IMR-90 (cell line): ENCODE data around the gene CALD1. TPM values are rescaled to one million over a fixed set of nuclear protein-coding genes. Genes with fewer than 3 reads are reported as not detected.

Source experiments
- ATAC-seq: fragments of 200-7000 bp; cut with Tn5 transposase; 2 replicates; pipeline ENCODE4 v1.9.1; 2020; ENCODE audit warnings: low read depth, mild to moderate bottlenecking, moderate library complexity
- BruUV-seq: library from RNA; stranded (reverse); fragments of 400-500 nt; replicated peaks from 2 replicates; lab custom pipeline; 2021; lab: Mats Ljungman, UMichigan
- CTCF ChIA-PET: fragments of 300-600 bp; formaldehyde crosslinking; extraction: SDS; loops from one replicate; lab custom pipeline; 2021; ENCODE audit warnings: antibody characterized with exemption; lab: Yijun Ruan, JAX
- POLR2A ChIA-PET: fragments of 300-600 bp; sonication (Branson Sonifier 250); formaldehyde crosslinking; loops from one replicate; lab custom pipeline; 2022; ENCODE audit warnings: antibody characterized with exemption; ENCODE audit not compliant: unreplicated experiment; lab: Charles Lee
- DNase-seq: peaks from one replicate; pipeline ENCODE4 v3.0.0; 2013
- H2AFZ ChIP-seq: replicated peaks from 2 replicates; pipeline ENCODE3; 2013; ENCODE audit warnings: low read length, mild to moderate bottlenecking; ENCODE audit not compliant: poor library complexity
- H2AK5ac ChIP-seq: 2 replicates; pipeline ENCODE4 v1.6.1; 2013; ENCODE audit warnings: low read depth, low read length, inconsistent platforms
- H2AK9ac ChIP-seq: replicated peaks from 2 replicates; pipeline ENCODE3; 2013; ENCODE audit warnings: mild to moderate bottlenecking, low read depth, low read length, moderate library complexity; ENCODE audit not compliant: poor library complexity
- H2BK120ac ChIP-seq: 2 replicates; pipeline ENCODE4 v1.6.1; 2013; ENCODE audit warnings: low read depth, low read length, inconsistent platforms
- H2BK15ac ChIP-seq: 3 replicates; pipeline ENCODE4 v1.6.1; 2013; ENCODE audit warnings: low read depth, low read length, inconsistent platforms
- H2BK20ac ChIP-seq: 2 replicates; pipeline ENCODE4 v1.6.1; 2013; ENCODE audit warnings: low read depth, mild to moderate bottlenecking, inconsistent platforms, low read length, moderate library complexity
- H2BK5ac ChIP-seq: 2 replicates; pipeline ENCODE4 v1.6.1; 2013; ENCODE audit warnings: mild to moderate bottlenecking, low read depth, low read length, inconsistent platforms; ENCODE audit not compliant: poor library complexity, severe bottlenecking
- H3K14ac ChIP-seq: replicated peaks from 2 replicates; pipeline ENCODE4 v1.6.1; 2013; ENCODE audit warnings: low read depth, low read length, inconsistent platforms
- H3K18ac ChIP-seq: 2 replicates; pipeline ENCODE4 v1.6.1; 2013; ENCODE audit warnings: low read depth, low read length, control low read depth
- H3K23ac ChIP-seq: 2 replicates; pipeline ENCODE4 v1.6.1; 2013; ENCODE audit warnings: low read depth, low read length, inconsistent platforms
- H3K27ac ChIP-seq: 2 replicates; pipeline ENCODE4 v1.5.1; 2013; ENCODE audit warnings: mild to moderate bottlenecking, control low read depth, low read length; ENCODE audit not compliant: insufficient read depth
- H3K27me3 ChIP-seq: 2 replicates; pipeline ENCODE4 v1.6.1; 2013; ENCODE audit warnings: low read length; ENCODE audit not compliant: control insufficient read depth, insufficient read depth
- H3K36me3 ChIP-seq: 2 replicates; pipeline ENCODE4 v1.6.1; 2013; ENCODE audit warnings: low read length, mixed read lengths; ENCODE audit not compliant: control insufficient read depth, insufficient read depth
- H3K4ac ChIP-seq: 2 replicates; pipeline ENCODE4 v1.6.1; 2013; ENCODE audit warnings: low read depth, low read length, inconsistent platforms
- H3K4me1 ChIP-seq: 2 replicates; pipeline ENCODE4 v1.6.1; 2013; ENCODE audit warnings: low read length, mixed read lengths; ENCODE audit not compliant: control insufficient read depth, insufficient read depth
- H3K4me2 ChIP-seq: 2 replicates; pipeline ENCODE4 v1.6.1; 2013; ENCODE audit warnings: low read depth, mild to moderate bottlenecking, control low read depth, low read length, moderate library complexity
- H3K4me3 ChIP-seq: 2 replicates; pipeline ENCODE4 v1.5.1; 2013; ENCODE audit warnings: low read depth, mild to moderate bottlenecking, control low read depth, low read length, moderate library complexity; ENCODE audit not compliant: insufficient read depth
- H3K56ac ChIP-seq: 2 replicates; pipeline ENCODE4 v1.6.1; 2013; ENCODE audit warnings: low read length, inconsistent platforms; ENCODE audit not compliant: insufficient read depth; ENCODE audit errors: extremely low read depth
- H3K79me1 ChIP-seq, 2 experiments: 2 replicates each; pipeline ENCODE4 v1.6.1; 2013; ENCODE audit warnings: low read length in 2 of 2, inconsistent platforms in 1 of 2, low read depth in 1 of 2
- H3K9ac ChIP-seq: 2 replicates; pipeline ENCODE4 v1.6.1; 2013; ENCODE audit warnings: low read depth, low read length, control low read depth
- H3K9me1 ChIP-seq: 2 replicates; pipeline ENCODE4 v1.6.1; 2013; ENCODE audit warnings: low read length, inconsistent platforms; ENCODE audit not compliant: insufficient read depth
- H3K9me3 ChIP-seq: 2 replicates; pipeline ENCODE4 v1.6.1; 2013; ENCODE audit warnings: low read length; ENCODE audit not compliant: control insufficient read depth, insufficient read depth
- H4K20me1 ChIP-seq: 2 replicates; pipeline ENCODE4 v1.6.1; 2013; ENCODE audit warnings: low read length, inconsistent platforms; ENCODE audit not compliant: insufficient read depth
- H4K5ac ChIP-seq: 2 replicates; pipeline ENCODE4 v1.6.1; 2013; ENCODE audit warnings: mild to moderate bottlenecking, low read depth, low read length, control low read depth
- H4K8ac ChIP-seq, 2 experiments: 2 replicates each; pipeline ENCODE4 v1.6.1; 2013; ENCODE audit warnings: low read depth in 2 of 2, low read length in 2 of 2, control low read depth in 1 of 2, inconsistent platforms in 1 of 2
- H4K91ac ChIP-seq: 2 replicates; pipeline ENCODE4 v1.6.1; 2013; ENCODE audit warnings: low read depth, low read length, inconsistent platforms; ENCODE audit not compliant: insufficient read depth
- CEBPB ChIP-seq: IDR thresholded peaks from 2 replicates; pipeline ENCODE4 v1.6.1; 2012; ENCODE audit warnings: low read depth, low read length, improper control_type of control experiment
- ELK1 ChIP-seq: fragments of 150-350 bp; IDR thresholded peaks from 2 replicates; pipeline ENCODE4 v1.6.1; 2016; ENCODE audit warnings: low read depth, mild to moderate bottlenecking, low read length, moderate library complexity, borderline replicate concordance
- WGBS, 2 experiments: methylation state at CpG; one replicate each; pipeline versions ENCODE4 v1.1.5 to v1.1.7; 2013; ENCODE audit warnings: missing lambda C conversion rate in 2 of 2; ENCODE audit not compliant: insufficient read length in 1 of 2; ENCODE audit errors: extremely low coverage in 2 of 2; 5-methylcytosine and 5-hydroxymethylcytosine counted together
- dilution Hi-C: fragments of 300-500 bp; cut with HindIII; formaldehyde crosslinking; loops from one replicate; pipeline ENCODE4 v1.14.3; 2018; ENCODE audit warnings: low sequenced_read_pairs; ENCODE audit not compliant: unreplicated experiment
- in situ Hi-C: fragments of 300-500 bp; cut with MboI; formaldehyde crosslinking; loops from 3 replicates; pipeline ENCODE4 v1.14.3; 2019; ENCODE audit warnings: low sequenced_read_pairs, inconsistent platforms, mixed read lengths
- intact Hi-C: fragments of 100-400 bp; cut with micrococcal nuclease; formaldehyde crosslinking; loops from 2 replicates; pipeline ENCODE4 v1.10.0; 2022
- polyA plus RNA-seq, 3 experiments: library from polyadenylated mRNA; depleted of rRNA; stranded (reverse); fragments of >200 nt; gene quantifications; 2 replicates each; pipeline ENCODE4 v1.2.3, GENCODE V29; 2012; ENCODE audit warnings: low replicate concordance in 1 of 3
- total RNA-seq: library from RNA; depleted of rRNA; stranded (reverse); fragments of >200 nt; gene quantifications from 2 replicates; pipeline ENCODE4 v1.2.3, GENCODE V29; 2012

CALD1 gene
- total and polyA plus RNA-seq, 2 of the 4 experiments (the other 2 are of a cell fraction), result 375 to 487 TPM

GRCh38 chr7:134873253-134873652 lies 93.8 kb downstream of the CALD1 start:
- DNase-seq (peak; percentile 47), ATAC-seq (no peak)
- peaks cover 76% of the 10 kb centered on the region for H4K20me1 ChIP-seq
- ChIA-PET POLR2A (no interaction called here), CTCF (no interaction called here)
- no peak overlapping the region for H2AK9ac ChIP-seq
- H4K91ac ChIP-seq, result no peak overlapping the region
- no peak overlapping the region for H2BK20ac ChIP-seq
- dilution Hi-C loops, result no loop called here
- no peak overlapping the region for H2AFZ ChIP-seq
- no peak overlapping the region for H3K56ac ChIP-seq
- no peaks in the 10 kb centered on the region for H3K9me3 ChIP-seq
- peaks cover 17% of the 10 kb centered on the region for H3K4me1 ChIP-seq
- no peak overlapping the region for H3K18ac ChIP-seq
- peak overlapping the region; percentile 35 for H2BK5ac ChIP-seq
- peaks cover 28% of the 10 kb centered on the region for H3K9me1 ChIP-seq
- H2BK15ac ChIP-seq, result no peak overlapping the region
- H2AK5ac ChIP-seq, result no peak overlapping the region
- H2BK120ac ChIP-seq, result no peak overlapping the region
- H3K27me3 ChIP-seq, result no peaks in the 10 kb centered on the region
- H3K4me2 ChIP-seq, result no peak overlapping the region
- H3K79me1 ChIP-seq, result peaks cover 30 to 76% of the 10 kb centered on the region in 2 experiments
- H3K27ac ChIP-seq, result peak overlapping the region; percentile 12; the same call in 1 of the 2 replicates
- H3K36me3 ChIP-seq, result peaks cover 23% of the 10 kb centered on the region
- H3K9ac ChIP-seq, result no peak overlapping the region
- peak; percentile 76 for TF ChIP-seq CEBPB
- no peak for TF ChIP-seq ELK1
- no peak overlapping the region; the same call in 1 of the 2 replicates for H4K5ac ChIP-seq
- no peak overlapping the region for H3K4me3 ChIP-seq
- BruUV-seq, result no TSS peak
- in situ Hi-C loops, result no loop called here
- H3K23ac ChIP-seq, result no peak overlapping the region
- 63% methylated on average over 4 of the region's 6 CpGs; no CpG with 5 or more reads in 1 of the 2 experiments for WGBS, 2 experiments
- intact Hi-C loops, result no loop called here
- peak overlapping the region in 1 of 2 experiments; percentile 57; a peak in 1 of 4 replicates for H4K8ac ChIP-seq
- no peak overlapping the region; the same call in 1 of the 2 replicates for H3K14ac ChIP-seq
- peak overlapping the region; percentile 46; the same call in 1 of the 2 replicates for H3K4ac ChIP-seq
